Amygdala (tissue), 56 donors: ENCODE measurements around the gene PLEKHG7.
"Not testable (repeated sequence)": the region's sequence is repeated elsewhere in the genome, so short reads cannot be mapped to it uniquely, and the experiment has no call there.

Source experiments
- DNase-seq, 56 donors: peaks; one replicate each; lab custom pipeline; 2025; lab: John Stamatoyannopoulos, UW

PLEKHG7 gene

GRCh38 chr12:92702754-92703679, at the start of gene PLEKHG7:
TSS of gene PLEKHG7 (plus strand) at chr12:92702989. CDS start at chr12:92706632, 3,643 bp downstream.
- no peak for DNase-seq

GRCh38 chr12:92654256-92654655, 48.5 kb upstream of the PLEKHG7 start:
- not testable (repeated sequence) for DNase-seq

GRCh38 chr12:92654929-92655328, 47.9 kb upstream of the PLEKHG7 start:
- DNase-seq, result no peak

- DNase-seq, result no peak
These were observed 45.9 kb upstream of the PLEKHG7 start for GRCh38 chr12:92656911-92657310.

- no peak for DNase-seq
These were observed 45.0 kb upstream of the PLEKHG7 start for GRCh38 chr12:92657770-92658169.

- no peak for DNase-seq
These were observed 44.2 kb upstream of the PLEKHG7 start for GRCh38 chr12:92658611-92659010.

- DNase-seq, result no peak
These were observed 41.5 kb upstream of the PLEKHG7 start for GRCh38 chr12:92661269-92661668.

- no peak for DNase-seq
These were observed 37.3 kb upstream of the PLEKHG7 start for GRCh38 chr12:92665496-92665895.

- no peak for DNase-seq
These were observed 34.0 kb upstream of the PLEKHG7 start for GRCh38 chr12:92668739-92669138.

- DNase-seq, result not testable (repeated sequence)
These were observed 31.3 kb upstream of the PLEKHG7 start for GRCh38 chr12:92671524-92671923.

- DNase-seq, result no peak
These were observed 29.0 kb upstream of the PLEKHG7 start for GRCh38 chr12:92673756-92674155.

- no peak for DNase-seq
These were observed 28.3 kb upstream of the PLEKHG7 start for GRCh38 chr12:92674500-92674899.

GRCh38 chr12:92675092-92675865, 27.5 kb upstream of the PLEKHG7 start:
- DNase-seq, result no peak

- DNase-seq, result no peak
These were observed 26.1 kb upstream of the PLEKHG7 start for GRCh38 chr12:92676710-92677109.

GRCh38 chr12:92690601-92691000, 12.2 kb upstream of the PLEKHG7 start:
- no peak for DNase-seq

GRCh38 chr12:92695056-92695455, 7.7 kb upstream of the PLEKHG7 start:
- DNase-seq, result no peak

GRCh38 chr12:92695577-92695976, 7.2 kb upstream of the PLEKHG7 start:
- no peak for DNase-seq

GRCh38 chr12:92696216-92696615, 6.6 kb upstream of the PLEKHG7 start:
- DNase-seq, result peak in 8 of 56 donors; percentile 1 to 23 (median 4)

GRCh38 chr12:92698474-92698873, 4.3 kb upstream of the PLEKHG7 start:
- no peak for DNase-seq

GRCh38 chr12:92701441-92701840, 1.3 kb upstream of the PLEKHG7 start:
- DNase-seq, result no peak

- no peak for DNase-seq
These were observed 997 bp downstream of the PLEKHG7 start for GRCh38 chr12:92703786-92704185.

- no peak for DNase-seq
These were observed 3.8 kb downstream of the PLEKHG7 start for GRCh38 chr12:92706594-92706993.
